GM21825 (cell line): ENCODE measurements around the gene GPX4.
A peak's percentile ranks its signal among the peaks of the same experiment; 100 is the strongest.

Experiments used
- ATAC-seq: cut with Tn5 transposase; IDR thresholded peaks from one replicate; pipeline ENCODE4 v1.9.1; 2021; ENCODE audit warnings: mild to moderate bottlenecking, moderate library complexity; ENCODE audit not compliant: unreplicated experiment

GPX4 gene

GRCh38 chr19:1130771-1131717 is 27.2 kb downstream of the GPX4 start:
- ATAC-seq: no peak

GRCh38 chr19:1131718-1132551 is 28.1 kb downstream of the GPX4 start:
- ATAC-seq: peak; percentile 39

- peak; percentile 2 for ATAC-seq
Measured at GRCh38 chr19:1132552-1133383, 29.0 kb downstream of the GPX4 start.

GRCh38 chr19:1133471-1133929 is 29.7 kb downstream of the GPX4 start:
- ATAC-seq: no peak

- no peak for ATAC-seq
Measured at GRCh38 chr19:1134431-1134830, 30.6 kb downstream of the GPX4 start.

GRCh38 chr19:1135454-1135853 is 31.7 kb downstream of the GPX4 start:
- ATAC-seq: no peak

- ATAC-seq: no peak
Measured at GRCh38 chr19:1136201-1136600, 32.4 kb downstream of the GPX4 start.

- no peak for ATAC-seq
Measured at GRCh38 chr19:1136621-1137317, 33.0 kb downstream of the GPX4 start.

GRCh38 chr19:1138121-1138520 is 34.3 kb downstream of the GPX4 start:
- ATAC-seq: no peak

GRCh38 chr19:1139126-1139525 is 35.3 kb downstream of the GPX4 start:
- no peak for ATAC-seq

GRCh38 chr19:1140272-1141027 is 36.7 kb downstream of the GPX4 start:
- no peak for ATAC-seq

GRCh38 chr19:1141944-1142343 is 38.1 kb downstream of the GPX4 start:
- ATAC-seq: no peak

GRCh38 chr19:1143828-1144399 is 40.1 kb downstream of the GPX4 start:
- no peak for ATAC-seq

- ATAC-seq: no peak
Measured at GRCh38 chr19:1144741-1145140, 40.9 kb downstream of the GPX4 start.

- no peak for ATAC-seq
Measured at GRCh38 chr19:1145635-1146411, 42.0 kb downstream of the GPX4 start.

- ATAC-seq: no peak
Measured at GRCh38 chr19:1146412-1146699, 42.6 kb downstream of the GPX4 start.

- ATAC-seq: no peak
Measured at GRCh38 chr19:1146858-1147780, 43.3 kb downstream of the GPX4 start.
